GM12878 (cell line): ENCODE data around the gene ZNRF3. TPM values are rescaled to one million over a fixed set of nuclear protein-coding genes. Genes with fewer than 3 reads are reported as not detected.
A peak's percentile ranks its signal among the peaks of the same experiment; 100 is the strongest.

ENCODE experiments used
- GABPA ChIP-seq: IDR thresholded peaks from 2 replicates; pipeline ENCODE4 v1.6.1; 2014; ENCODE audit warnings: antibody characterized with exemption, low read depth, mild to moderate bottlenecking, inconsistent platforms
- HDAC6 ChIP-seq: fragments of 200-600 bp; sonication (generic); IDR thresholded peaks from one replicate; pipeline ENCODE4 v1.8.0; 2017; ENCODE audit warnings: antibody characterized with exemption; ENCODE audit not compliant: unreplicated experiment
- LARP7 ChIP-seq: fragments of 450-650 bp; IDR thresholded peaks from 2 replicates; pipeline ENCODE4 v1.6.1; 2017; ENCODE audit warnings: mild to moderate bottlenecking
- PAX5 ChIP-seq: IDR thresholded peaks from 2 replicates; pipeline ENCODE4 v1.6.1; 2011; ENCODE audit warnings: low read depth, low read length, borderline replicate concordance
- PAX8 ChIP-seq: fragments of 450-650 bp; IDR thresholded peaks from 2 replicates; pipeline ENCODE4 v1.6.1; 2017; ENCODE audit warnings: mild to moderate bottlenecking, moderate library complexity
- SP1 ChIP-seq: IDR thresholded peaks from one replicate; pipeline ENCODE4 v1.6.1; 2011; ENCODE audit warnings: low read depth, low read length
- polyA plus RNA-seq, 11 experiments: library from polyadenylated mRNA; depleted of rRNA in 4 of 11; unstranded in 6 of 11; stranded (reverse) in 5 of 11; fragments of >200 nt; fragmentation: Nextera tagmentation in 4 of 11; fragmentation: Illumina TruSeq in 1 of 11; extraction: Ambion mirVana in 4 of 11; extraction: Trizol in 1 of 11; gene quantifications; 1 replicate in 1 of 11; 2 replicates in 10 of 11; pipeline versions ENCODE4 v1.2.1 to v1.2.3, GENCODE V29; 2011 to 2016; ENCODE audit warnings: inconsistent platforms in 2 of 11, missing spikeins in 2 of 11, low read depth in 1 of 11
- total RNA-seq, 4 experiments: library from RNA; depleted of rRNA in 3 of 4; stranded (reverse); fragments of >200 nt in 3 of 4; fragmentation: Illumina TruSeq in 1 of 4; extraction: Trizol in 1 of 4; gene quantifications; 2 replicates each; pipeline versions ENCODE4 v1.2.1 to v1.2.3, GENCODE V29; 2013 to 2021
- TF ChIP-seq, protein P1 (sequence below): fragments of 150-350 bp; IDR thresholded peaks from 2 replicates; pipeline ENCODE4 v1.6.1; 2014; ENCODE audit warnings: mild to moderate bottlenecking, low read depth, low read length
- TF ChIP-seq, protein P2 (sequence below): IDR thresholded peaks from 2 replicates; pipeline ENCODE4 v1.6.1; 2011; ENCODE audit warnings: borderline replicate concordance, low read depth, mild to moderate bottlenecking, moderate library complexity, mixed read lengths, low read length; ENCODE audit not compliant: insufficient read depth; ENCODE audit errors: extremely low read length
- TF ChIP-seq, protein P3 (sequence below): fragments of 450-650 bp; IDR thresholded peaks from 2 replicates; pipeline ENCODE4 v1.6.1; 2017; ENCODE audit warnings: mild to moderate bottlenecking

Gene ZNRF3
- total and polyA plus RNA-seq, 10 of the 15 experiments (the other 5 are each of a cell fraction or from before 2014, with no cell fraction given) = 0.05 to 2.4 (median 0.46) TPM

DNA sequence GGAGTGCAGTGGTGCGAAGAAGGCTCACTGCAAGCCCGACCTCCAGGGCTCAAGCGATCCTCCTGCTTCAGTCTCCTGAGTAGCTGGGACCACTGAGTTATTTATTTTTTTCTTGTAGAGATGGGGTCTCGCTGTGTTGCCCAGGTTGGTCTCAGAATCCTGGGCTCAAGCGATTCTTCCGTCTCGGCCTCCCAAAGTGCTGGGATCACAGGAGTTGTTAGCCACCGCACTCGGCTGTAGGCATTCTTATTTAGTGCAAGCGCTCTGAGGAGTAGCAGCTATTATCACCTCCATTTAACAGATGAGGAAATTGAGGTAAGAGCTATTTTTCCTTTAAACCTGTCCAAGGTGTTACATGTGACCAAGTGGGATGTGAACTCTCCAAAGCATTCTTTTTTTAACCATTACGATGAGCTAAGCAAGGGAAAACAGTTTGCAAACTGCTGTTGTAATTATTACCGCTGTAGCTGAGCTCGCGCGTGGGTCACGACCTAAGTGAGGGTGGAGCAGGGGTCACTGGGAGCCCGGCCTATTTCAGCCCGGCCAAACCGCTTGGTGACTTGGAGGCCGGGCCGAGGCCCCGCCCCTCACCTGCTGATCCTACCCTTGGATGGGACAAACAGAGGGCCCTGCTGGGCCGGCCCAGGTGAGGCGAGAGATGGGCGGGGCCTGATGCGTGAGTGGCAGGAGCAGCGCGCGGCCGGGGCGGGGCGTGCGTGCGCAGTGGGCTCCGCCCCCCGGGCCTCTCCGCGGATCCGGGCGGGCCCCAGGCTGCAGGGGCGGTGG, 189.0 kb downstream of the ZNRF3 start (continued):
- TF ChIP-seq, protein P1, sequence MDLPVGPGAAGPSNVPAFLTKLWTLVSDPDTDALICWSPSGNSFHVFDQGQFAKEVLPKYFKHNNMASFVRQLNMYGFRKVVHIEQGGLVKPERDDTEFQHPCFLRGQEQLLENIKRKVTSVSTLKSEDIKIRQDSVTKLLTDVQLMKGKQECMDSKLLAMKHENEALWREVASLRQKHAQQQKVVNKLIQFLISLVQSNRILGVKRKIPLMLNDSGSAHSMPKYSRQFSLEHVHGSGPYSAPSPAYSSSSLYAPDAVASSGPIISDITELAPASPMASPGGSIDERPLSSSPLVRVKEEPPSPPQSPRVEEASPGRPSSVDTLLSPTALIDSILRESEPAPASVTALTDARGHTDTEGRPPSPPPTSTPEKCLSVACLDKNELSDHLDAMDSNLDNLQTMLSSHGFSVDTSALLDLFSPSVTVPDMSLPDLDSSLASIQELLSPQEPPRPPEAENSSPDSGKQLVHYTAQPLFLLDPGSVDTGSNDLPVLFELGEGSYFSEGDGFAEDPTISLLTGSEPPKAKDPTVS = no peak
- TF ChIP-seq PAX5 = no peak
- TF ChIP-seq, protein P2, sequence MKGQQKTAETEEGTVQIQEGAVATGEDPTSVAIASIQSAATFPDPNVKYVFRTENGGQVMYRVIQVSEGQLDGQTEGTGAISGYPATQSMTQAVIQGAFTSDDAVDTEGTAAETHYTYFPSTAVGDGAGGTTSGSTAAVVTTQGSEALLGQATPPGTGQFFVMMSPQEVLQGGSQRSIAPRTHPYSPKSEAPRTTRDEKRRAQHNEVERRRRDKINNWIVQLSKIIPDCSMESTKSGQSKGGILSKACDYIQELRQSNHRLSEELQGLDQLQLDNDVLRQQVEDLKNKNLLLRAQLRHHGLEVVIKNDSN = no peak
- TF ChIP-seq, protein P3, sequence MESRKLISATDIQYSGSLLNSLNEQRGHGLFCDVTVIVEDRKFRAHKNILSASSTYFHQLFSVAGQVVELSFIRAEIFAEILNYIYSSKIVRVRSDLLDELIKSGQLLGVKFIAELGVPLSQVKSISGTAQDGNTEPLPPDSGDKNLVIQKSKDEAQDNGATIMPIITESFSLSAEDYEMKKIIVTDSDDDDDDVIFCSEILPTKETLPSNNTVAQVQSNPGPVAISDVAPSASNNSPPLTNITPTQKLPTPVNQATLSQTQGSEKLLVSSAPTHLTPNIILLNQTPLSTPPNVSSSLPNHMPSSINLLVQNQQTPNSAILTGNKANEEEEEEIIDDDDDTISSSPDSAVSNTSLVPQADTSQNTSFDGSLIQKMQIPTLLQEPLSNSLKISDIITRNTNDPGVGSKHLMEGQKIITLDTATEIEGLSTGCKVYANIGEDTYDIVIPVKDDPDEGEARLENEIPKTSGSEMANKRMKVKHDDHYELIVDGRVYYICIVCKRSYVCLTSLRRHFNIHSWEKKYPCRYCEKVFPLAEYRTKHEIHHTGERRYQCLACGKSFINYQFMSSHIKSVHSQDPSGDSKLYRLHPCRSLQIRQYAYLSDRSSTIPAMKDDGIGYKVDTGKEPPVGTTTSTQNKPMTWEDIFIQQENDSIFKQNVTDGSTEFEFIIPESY = no peak
- no peak for TF ChIP-seq PAX8
- TF ChIP-seq GABPA = no peak
- no peak for TF ChIP-seq HDAC6
- TF ChIP-seq SP1 = peak; percentile 27
- TF ChIP-seq LARP7 = no peak
- TF ChIP-seq, all 136 proteins: peak for 9
